B cell (primary cell): ENCODE measurements around the gene ERBB4. TPM values are rescaled to one million over a fixed set of nuclear protein-coding genes. Genes with fewer than 3 reads are reported as not detected.

ENCODE experiments used
- ATAC-seq: fragments of 200-7000 bp; cut with Tn5 transposase; one replicate; pipeline ENCODE4 v1.10.0; 2021; ENCODE audit warnings: low read depth, mild to moderate bottlenecking, moderate number of reproducible peaks, moderate library complexity
- CTCF ChIA-PET: fragments of 350-600 bp; sonication (Branson Sonifier 250); formaldehyde crosslinking; loops from one replicate; lab custom pipeline; 2021; ENCODE audit warnings: antibody characterized with exemption, inconsistent platforms; lab: Charles Lee
- POLR2A ChIA-PET: fragments of 350-600 bp; sonication (Branson Sonifier 250); formaldehyde crosslinking; loops from one replicate; lab custom pipeline; 2021; ENCODE audit warnings: antibody characterized with exemption; lab: Charles Lee
- DNase-seq: peaks from one replicate; pipeline ENCODE4 v3.0.0; 2013
- H2AFZ ChIP-seq: 2 replicates; pipeline ENCODE4 v1.6.1; 2012; ENCODE audit warnings: mild to moderate bottlenecking, low read depth, low read length; ENCODE audit not compliant: insufficient read depth, poor library complexity, severe bottlenecking
- H3K27ac ChIP-seq, 2 donors: 1 replicate in 1 of 2; 2 replicates in 1 of 2; pipeline ENCODE4 v1.5.1; 2012 to 2013; ENCODE audit warnings: low read length in 2 of 2, mild to moderate bottlenecking in 2 of 2, moderate library complexity in 1 of 2
- H3K27me3 ChIP-seq, 4 experiments: fragments of 200-600 bp in 1 of 4; sonication (generic) in 1 of 4; replicated peaks in 1 of 4; 1 replicate in 2 of 4; 2 replicates in 2 of 4; pipeline versions ENCODE4 v1.6.1 to v1.7.0; 2013 to 2016; ENCODE audit warnings: low read length in 3 of 4, mild to moderate bottlenecking in 2 of 4, mixed read lengths in 1 of 4, moderate library complexity in 1 of 4; ENCODE audit not compliant: insufficient read depth in 4 of 4, control insufficient read depth in 3 of 4; ENCODE audit errors: control extremely low read depth in 1 of 4
- H3K36me3 ChIP-seq, 2 experiments: replicated peaks in 1 of 2; 1 replicate in 1 of 2; 2 replicates in 1 of 2; pipeline versions ENCODE4 v1.6.1 to v1.7.1; 2013; ENCODE audit warnings: low read length in 1 of 2; ENCODE audit not compliant: insufficient read depth in 2 of 2, control insufficient read depth in 1 of 2; ENCODE audit errors: control extremely low read depth in 1 of 2, extremely low read depth in 1 of 2
- H3K4me1 ChIP-seq, 2 donors: fragments of 200-600 bp in 1 of 2; sonication (generic) in 1 of 2; 1 replicate in 1 of 2; 2 replicates in 1 of 2; pipeline versions ENCODE4 v1.5.1 to v1.6.1; 2013 to 2017; ENCODE audit warnings: low read length in 2 of 2; ENCODE audit not compliant: control insufficient read depth in 2 of 2, insufficient read depth in 2 of 2
- H3K4me2 ChIP-seq: replicated peaks from 2 replicates; pipeline ENCODE3; 2012; ENCODE audit warnings: mild to moderate bottlenecking, low read depth, low read length; ENCODE audit not compliant: poor library complexity, severe bottlenecking
- H3K4me3 ChIP-seq, 5 experiments: fragments of 200-600 bp in 1 of 5; sonication (generic) in 1 of 5; 1 replicate in 3 of 5; 2 replicates in 2 of 5; pipeline versions ENCODE4 v1.5.1 to v1.7.0; 2011 to 2016; ENCODE audit warnings: low read length in 4 of 5, mild to moderate bottlenecking in 4 of 5, low read depth in 2 of 5, control low read depth in 1 of 5, moderate library complexity in 1 of 5; ENCODE audit not compliant: insufficient read depth in 1 of 5; ENCODE audit errors: control extremely low read depth in 1 of 5, extremely low read depth in 1 of 5
- H3K79me2 ChIP-seq: fragments of 200-600 bp; sonication (generic); one replicate; pipeline ENCODE4 v1.6.0; 2016; ENCODE audit warnings: low read length; ENCODE audit not compliant: control insufficient read depth, insufficient read depth
- H3K9ac ChIP-seq: fragments of 200-600 bp; sonication (generic); 2 replicates; pipeline ENCODE4 v1.6.1; 2017; ENCODE audit warnings: mild to moderate bottlenecking, low read length, moderate library complexity
- H3K9me3 ChIP-seq, 3 donors: one replicate each; pipeline versions ENCODE4 v1.6.1 to v1.7.1; 2013; ENCODE audit warnings: low read length in 2 of 3; ENCODE audit not compliant: control insufficient read depth in 2 of 3, insufficient read depth in 1 of 3; ENCODE audit errors: control extremely low read depth in 1 of 3
- H4K20me1 ChIP-seq: 2 replicates; pipeline ENCODE4 v1.6.0; 2012; ENCODE audit warnings: mild to moderate bottlenecking, low read length; ENCODE audit not compliant: insufficient read depth, control insufficient read depth, poor library complexity, severe bottlenecking
- H3K27ac Mint-ChIP-seq: one replicate; pipeline ENCODE4 v1.8.0; 2021; ENCODE audit warnings: mixed read lengths
- H3K27me3 Mint-ChIP-seq: one replicate; pipeline ENCODE4 v1.8.0; 2021; ENCODE audit warnings: mixed read lengths
- H3K4me1 Mint-ChIP-seq: one replicate; pipeline ENCODE4 v1.8.0; 2021; ENCODE audit warnings: mixed read lengths
- H3K4me3 Mint-ChIP-seq: one replicate; pipeline ENCODE4 v1.8.0; 2021; ENCODE audit warnings: mixed read lengths
- H3K9me3 Mint-ChIP-seq: one replicate; pipeline ENCODE4 v1.8.0; 2022; ENCODE audit warnings: mixed read lengths; ENCODE audit not compliant: insufficient read depth
- CTCF ChIP-seq: fragments of 200-600 bp; IDR thresholded peaks from one replicate; pipeline ENCODE4 v1.8.0; 2022; ENCODE audit warnings: antibody characterized with exemption, mild to moderate bottlenecking
- EZH2 ChIP-seq: IDR thresholded peaks from 2 replicates; pipeline ENCODE4 v1.6.1; 2012; ENCODE audit warnings: borderline replicate concordance, low read depth, mild to moderate bottlenecking, moderate library complexity, low read length; ENCODE audit not compliant: insufficient read depth, poor library complexity, severe bottlenecking
- WGBS: methylation state at CpG from one replicate; pipeline ENCODE4 v1.1.5; 2013; ENCODE audit warnings: missing lambda C conversion rate; ENCODE audit not compliant: insufficient coverage; 5-methylcytosine and 5-hydroxymethylcytosine counted together
- intact Hi-C: fragments of 100-400 bp; cut with micrococcal nuclease; formaldehyde crosslinking; loops from one replicate; pipeline ENCODE4 v1.10.0; 2022
- polyA plus RNA-seq: library from polyadenylated mRNA; depleted of rRNA; stranded (reverse); fragments of >200 nt; gene quantifications from 2 replicates; pipeline ENCODE4 v1.2.3, GENCODE V29; 2012
- total RNA-seq, 2 donors: library from RNA; stranded (reverse); fragments of 120-200 nt in 1 of 2; gene quantifications; 1 replicate in 1 of 2; 2 replicates in 1 of 2; pipeline versions ENCODE4 v1.2.3 to v1.2.4, GENCODE V29; 2013 to 2022

The ERBB4 gene
- total and polyA plus RNA-seq, 2 donors (not counting 1 experiment from before 2014, with no cell fraction given): not detected

GRCh38 chr2:212414767-212415211 lies 123.8 kb downstream of the ERBB4 start:
- no peaks in the 10 kb centered on the region for H3K27me3 Mint-ChIP-seq
- Histone ChIP-seq H3K4me1 (no peaks in the 10 kb centered on the region), H3K9me3 (no peaks in the 10 kb centered on the region), H3K79me2 (no peaks in the 10 kb centered on the region), H3K27me3 (no peaks in the 10 kb centered on the region), H4K20me1 (no peaks in the 10 kb centered on the region), H3K9ac (no peak overlapping the region), H3K4me2 (no peak overlapping the region), H3K4me3 (no peak overlapping the region), H3K36me3 (no peaks in the 10 kb centered on the region), H3K27ac (no peak overlapping the region), H2AFZ (no peak overlapping the region)
- ChIA-PET POLR2A (no interaction called here), CTCF (no interaction called here)
- H3K4me3 Mint-ChIP-seq: no peak overlapping the region
- ATAC-seq: no peak
- intact Hi-C loops: no loop called here
- H3K4me1 Mint-ChIP-seq: no peaks in the 10 kb centered on the region
- H3K27ac Mint-ChIP-seq: no peak overlapping the region
- TF ChIP-seq CTCF (no peak), EZH2 (no peak)
- 94% methylated on average over 2 of the region's 4 CpGs for WGBS
- DNase-seq: no peak
- H3K9me3 Mint-ChIP-seq: no peaks in the 10 kb centered on the region

DNA sequence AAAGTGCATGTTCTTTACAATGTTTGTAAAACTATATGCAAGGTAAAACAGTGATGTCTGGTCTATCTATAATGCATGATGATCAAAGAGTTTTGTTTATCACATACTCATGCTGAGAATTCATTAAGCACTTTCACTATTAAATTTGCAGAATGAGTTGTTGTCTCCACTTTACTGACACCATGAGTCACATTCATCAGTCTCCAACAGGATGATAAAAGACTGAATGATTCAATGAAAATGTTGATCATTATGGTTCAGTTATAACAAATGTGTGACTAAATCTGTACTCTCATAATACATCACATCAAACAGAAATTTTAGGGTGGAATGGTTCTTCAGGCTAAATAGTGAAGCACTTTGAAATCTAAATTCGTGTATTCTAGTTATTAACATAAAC lies 129.0 kb downstream of the ERBB4 start:
- Histone ChIP-seq H3K4me1 (no peaks in the 10 kb centered on the region), H3K9me3 (no peaks in the 10 kb centered on the region), H3K4me2 (no peak overlapping the region), H3K27me3 (no peaks in the 10 kb centered on the region), H4K20me1 (no peaks in the 10 kb centered on the region), H3K9ac (no peak overlapping the region), H3K79me2 (no peaks in the 10 kb centered on the region), H3K36me3 (no peaks in the 10 kb centered on the region), H3K4me3 (no peak overlapping the region), H3K27ac (no peak overlapping the region), H2AFZ (no peak overlapping the region)
- no peak for ATAC-seq
- intact Hi-C loops: no loop called here
- ChIA-PET CTCF (no interaction called here), POLR2A (no interaction called here)
- Mint-ChIP-seq H3K27ac (no peak overlapping the region), H3K4me3 (no peak overlapping the region), H3K27me3 (no peaks in the 10 kb centered on the region), H3K4me1 (no peaks in the 10 kb centered on the region), H3K9me3 (no peaks in the 10 kb centered on the region)
- no CpG with 5 or more reads among the region's 1 CpG for WGBS
- no peak for TF ChIP-seq CTCF
- TF ChIP-seq EZH2: no peak
- DNase-seq: no peak
